ENCODE results near the gene PATE4. TPM values are rescaled to one million over a fixed set of nuclear protein-coding genes. Genes with fewer than 3 reads are reported as not detected.

The PATE4 gene, protein sequence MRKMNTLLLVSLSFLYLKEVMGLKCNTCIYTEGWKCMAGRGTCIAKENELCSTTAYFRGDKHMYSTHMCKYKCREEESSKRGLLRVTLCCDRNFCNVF
- polyA plus RNA-seq (2012; ENCODE audit: insufficient read depth, insufficient read length, low read depth): not detected

GRCh38 chr11:125833016-125833415 lies at the start of gene PATE4:
PATE4 (plus strand) TSS chr11:125833316; CDS start chr11:125833360, 44 bp downstream.
- peaks cover 5% of the 10 kb centered on the region; the same call in 1 of the 2 replicates for H3K27me3 ChIP-seq
- no peaks in the 10 kb centered on the region for H3K4me1 ChIP-seq
- H3K4me3 ChIP-seq (ENCODE audit: low read depth, low read length): no peak within 1 kb of the TSS
- no peaks in the 10 kb centered on the region for H3K9me3 ChIP-seq
- H3K36me3 ChIP-seq: no peaks in the 10 kb centered on the region
- DNase-seq: no peak
- TF ChIP-seq CTCF (IDR thresholded peaks at IDR 0.05; ENCODE audit: low read depth, low read length): no peak

- no peak for TF ChIP-seq CTCF (IDR thresholded peaks at IDR 0.05; ENCODE audit: low read depth, low read length)
- no peaks in the 10 kb centered on the region for H3K27me3 ChIP-seq
- DNase-seq: no peak
- H3K4me3 ChIP-seq (ENCODE audit: low read depth, low read length): no peak overlapping the region
- H3K9me3 ChIP-seq: no peaks in the 10 kb centered on the region
- H3K4me1 ChIP-seq: no peaks in the 10 kb centered on the region
- H3K36me3 ChIP-seq: no peaks in the 10 kb centered on the region
Measured at GRCh38 chr11:125784678-125785077, 48.4 kb upstream of the PATE4 start.

DNA sequence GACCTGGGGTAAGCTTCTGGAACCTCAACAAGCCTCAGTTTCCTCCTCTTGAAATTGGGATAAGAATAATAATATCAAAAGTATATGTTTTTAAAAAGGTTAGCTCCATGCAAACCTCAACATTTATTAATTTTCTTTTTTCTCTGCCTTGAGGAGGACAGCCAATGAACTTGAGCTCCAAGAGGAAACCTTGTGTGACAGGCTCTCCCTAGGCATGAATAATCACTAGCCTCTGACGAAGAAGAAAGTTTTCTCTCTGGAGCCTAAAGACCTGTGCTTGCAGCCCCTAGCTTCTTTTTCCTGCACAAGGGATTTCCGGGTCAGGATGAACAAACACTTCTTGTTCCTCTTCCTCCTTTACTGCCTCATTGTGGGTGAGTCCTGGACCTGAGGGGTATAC lies 45.3 kb upstream of the PATE4 start, which contains the start of gene PATE3:
PATE3 (plus strand) TSS at position 301 of the 400 bp plus-strand sequence; CDS start at position 326, 25 bp downstream.
- no peaks in the 10 kb centered on the region for H3K4me1 ChIP-seq
- H3K9me3 ChIP-seq: no peaks in the 10 kb centered on the region
- no peaks in the 10 kb centered on the region for H3K27me3 ChIP-seq
- TF ChIP-seq CTCF (IDR thresholded peaks at IDR 0.05; ENCODE audit: low read depth, low read length): no peak
- H3K4me3 ChIP-seq (ENCODE audit: low read depth, low read length): no peak within 1 kb of the TSS
- H3K36me3 ChIP-seq: no peaks in the 10 kb centered on the region
- no peak for DNase-seq

GRCh38 chr11:125790825-125791224 lies 42.3 kb upstream of the PATE4 start:
- H3K4me3 ChIP-seq (ENCODE audit: low read depth, low read length): no peak overlapping the region
- no peaks in the 10 kb centered on the region for H3K9me3 ChIP-seq
- no peak for DNase-seq
- no peaks in the 10 kb centered on the region for H3K27me3 ChIP-seq
- no peaks in the 10 kb centered on the region for H3K4me1 ChIP-seq
- TF ChIP-seq CTCF (IDR thresholded peaks at IDR 0.05; ENCODE audit: low read depth, low read length): no peak
- H3K36me3 ChIP-seq: no peaks in the 10 kb centered on the region

- Histone ChIP-seq H3K27me3 (no peaks in the 10 kb centered on the region), H3K4me3 (ENCODE audit: low read depth, low read length) (no peak overlapping the region), H3K9me3 (no peaks in the 10 kb centered on the region), H3K4me1 (no peaks in the 10 kb centered on the region), H3K36me3 (no peaks in the 10 kb centered on the region)
- DNase-seq: no peak
- TF ChIP-seq CTCF (IDR thresholded peaks at IDR 0.05; ENCODE audit: low read depth, low read length): no peak
Measured at GRCh38 chr11:125797641-125798040, 35.5 kb upstream of the PATE4 start.

GRCh38 chr11:125799808-125800207 lies 33.3 kb upstream of the PATE4 start:
- peaks cover 4% of the 10 kb centered on the region for H3K9me3 ChIP-seq
- no peaks in the 10 kb centered on the region for H3K4me1 ChIP-seq
- no peak for TF ChIP-seq CTCF (IDR thresholded peaks at IDR 0.05; ENCODE audit: low read depth, low read length)
- no peaks in the 10 kb centered on the region for H3K36me3 ChIP-seq
- DNase-seq: no peak
- no peaks in the 10 kb centered on the region for H3K27me3 ChIP-seq
- no peak overlapping the region for H3K4me3 ChIP-seq (ENCODE audit: low read depth, low read length)

Data from BE2C (cell line).